Ovary (tissue), 9 donors: ENCODE results near the gene ATL3. TPM values are rescaled to one million over a fixed set of nuclear protein-coding genes. Genes with fewer than 3 reads are reported as not detected.
"Not testable (repeated sequence)": the region's sequence is repeated elsewhere in the genome, so short reads cannot be mapped to it uniquely, and the experiment has no call there.

Experiments
- DNase-seq, 5 donors: peaks; one replicate each; pipeline ENCODE4 v3.0.0-alpha.2; 2019 to 2020
- H3K27ac ChIP-seq, 2 donors: fragments of 200-600 bp; one replicate each; pipeline versions ENCODE4 v1.5.1 to v1.8.0; 2019 to 2022
- H3K27me3 ChIP-seq: fragments of 200-600 bp; one replicate; pipeline ENCODE4 v1.8.0; 2022
- H3K36me3 ChIP-seq: fragments of 200-600 bp; sonication (generic); one replicate; pipeline ENCODE4 v1.5.1; 2019
- H3K4me1 ChIP-seq: one replicate; pipeline ENCODE4 v1.8.1; 2013; ENCODE audit warnings: mild to moderate bottlenecking, moderate library complexity; ENCODE audit not compliant: insufficient read depth
- H3K4me3 ChIP-seq: fragments of 200-600 bp; sonication (generic); one replicate; pipeline ENCODE4 v1.5.1; 2017
- H3K9me3 ChIP-seq, 2 donors: fragments of 200-600 bp in 1 of 2; sonication (generic) in 1 of 2; one replicate each; pipeline versions ENCODE4 v1.5.1 to v1.8.1; 2013 to 2019; ENCODE audit warnings: mild to moderate bottlenecking in 1 of 2, moderate library complexity in 1 of 2
- EP300 ChIP-seq: sonication (generic); formaldehyde crosslinking; IDR thresholded peaks from one replicate; pipeline ENCODE4 v1.6.1; 2017; ENCODE audit warnings: antibody characterized with exemption
- POLR2A ChIP-seq: fragments of 450-650 bp; IDR thresholded peaks from one replicate; pipeline ENCODE4 v1.6.1; 2017; ENCODE audit warnings: antibody characterized with exemption, mild to moderate bottlenecking, moderate library complexity
- WGBS, 3 donors: extraction: QIAGEN DNeasy Blood & Tissue Kit in 1 of 3; methylation state at CpG; one replicate each; pipeline versions ENCODE4 v1.1.5 to v1.1.7; 2013 to 2017; 5-methylcytosine and 5-hydroxymethylcytosine counted together
- intact Hi-C, 4 donors: fragments of 100-400 bp; cut with DNase I; formaldehyde crosslinking; loops; one replicate each; pipeline versions ENCODE4 v1.11.0 to v1.15.1; 2022 to 2023
- polyA plus RNA-seq, 2 donors: library from polyadenylated mRNA; stranded (reverse); fragments of 200-250 nt in 1 of 2; fragments of 350-450 nt in 1 of 2; fragmentation: Illumina TruSeq in 1 of 2; extraction: RNeasy Lipid Tissue Mini Kit (QIAGEN cat#74804) in 1 of 2; gene quantifications; one replicate each; pipeline ENCODE4 v1.2.3, GENCODE V29; 2013 to 2014
- total RNA-seq, 7 donors: library from RNA; depleted of rRNA in 2 of 7; stranded (reverse); fragments of >200 nt in 2 of 7; fragmentation: NEBNext Ultra II Directional in 3 of 7; extraction: Animal tissue kit (Norgen Biotek cat#: 25700) in 3 of 7; gene quantifications; one replicate each; pipeline versions ENCODE4 v1.1.0 to v1.2.4, GENCODE V29; 2016 to 2023
- TF ChIP-seq, protein P1 (sequence below), 3 donors: fragments of 450-650 bp in 2 of 3; fragments of 200-600 bp in 1 of 3; IDR thresholded peaks; one replicate each; pipeline versions ENCODE4 v1.5.1 to v1.8.0; 2016 to 2022; ENCODE audit warnings: antibody characterized with exemption in 3 of 3, mild to moderate bottlenecking in 1 of 3
- donor health status: DM: no; HTN: no; CAD: no; lungs with moderate emphysema.
- donor health status: DM: no; HTN: no; CAD: no.
- donor health status: Bipolar disorder and iron deficiency.
- donor health status: DM: yes; HTN: yes; CAD: no.
- donor health status: DM: no; HTN: no; CAD: no.
- donor health status: DM: yes; HTN: yes; CAD: no.

Gene ATL3
- total and polyA plus RNA-seq, 9 donors, result 16.5 to 81.8 (median 51.9) TPM

DNA sequence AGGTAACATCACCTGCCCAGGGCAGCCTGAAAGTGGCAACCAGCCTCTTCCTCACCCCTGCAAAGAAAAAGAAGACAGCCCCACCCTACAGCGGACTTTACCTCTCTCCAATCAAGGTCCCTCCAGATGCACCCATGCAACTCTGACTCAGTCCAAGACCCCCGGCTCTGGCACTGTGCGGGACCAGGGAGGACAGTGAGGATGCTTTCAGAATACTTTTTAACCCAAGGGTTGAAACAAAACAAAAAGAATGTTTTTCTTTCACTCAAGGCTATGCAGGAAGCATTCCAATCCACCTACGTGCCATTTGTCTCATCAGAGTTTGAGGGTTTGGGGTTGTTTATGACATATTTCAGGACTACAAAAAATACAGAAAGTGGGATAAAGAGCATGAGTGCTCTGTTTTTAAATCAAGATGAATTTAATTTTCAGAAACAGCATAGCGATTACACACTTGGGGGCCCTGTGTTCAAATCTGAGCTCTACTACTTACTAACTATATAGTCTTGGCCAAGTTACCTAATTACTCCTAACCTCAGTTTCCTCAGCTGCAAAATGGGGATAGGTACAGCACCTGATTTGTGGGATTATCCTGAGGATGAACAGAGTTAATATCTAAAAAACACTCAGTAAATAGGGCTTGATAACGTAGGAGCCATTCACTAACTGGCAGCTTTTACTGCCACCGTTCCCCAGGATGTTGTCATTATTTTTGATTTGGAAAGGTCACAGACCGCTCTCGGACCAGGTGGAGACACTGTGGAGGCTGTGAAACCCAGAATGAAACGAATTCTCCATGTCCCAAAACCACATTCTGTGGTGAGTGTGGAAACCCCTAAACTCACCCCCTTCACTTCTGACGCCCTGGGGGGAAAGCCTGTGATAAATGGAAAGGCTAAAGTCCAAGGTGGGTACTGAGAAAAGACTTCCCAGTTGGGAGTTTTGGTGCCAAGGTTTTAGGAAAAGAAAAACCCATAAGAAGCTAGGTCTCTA, 62.5 kb downstream of the ATL3 start:
- H3K27ac ChIP-seq, result peak overlapping the region; percentile 83 to 88
- peaks cover 18% of the 10 kb centered on the region for H3K4me1 ChIP-seq

DNA sequence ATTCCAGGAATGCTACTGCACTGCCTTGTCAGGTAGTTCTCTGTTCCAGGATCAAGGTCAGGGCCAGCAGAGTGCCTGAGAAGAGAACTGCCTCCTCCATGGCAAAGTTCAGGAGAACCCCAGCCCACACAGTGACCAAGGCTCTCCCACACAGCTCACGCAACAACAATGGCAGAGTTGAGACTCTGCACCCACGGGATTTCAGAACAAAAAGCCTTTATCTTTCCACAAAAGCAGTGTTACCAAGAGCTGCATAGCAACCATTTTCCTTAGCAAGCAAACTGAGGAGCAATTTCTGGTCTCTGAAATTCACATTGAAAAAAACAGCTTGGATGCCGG, 68.0 kb downstream of the ATL3 start:
- no peaks in the 10 kb centered on the region for H3K36me3 ChIP-seq
- no peaks in the 10 kb centered on the region for H3K27me3 ChIP-seq
- peaks cover 4% of the 10 kb centered on the region for H3K4me1 ChIP-seq
- intact Hi-C loops, result no loop called here
- DNase-seq, result no peak
- no peak overlapping the region for H3K4me3 ChIP-seq
- 8 to 27% (median 12%) methylated on average over 3 of the region's 3 CpGs for WGBS, 3 donors
- TF ChIP-seq EP300 (no peak), POLR2A (no peak)
- TF ChIP-seq, protein P1, sequence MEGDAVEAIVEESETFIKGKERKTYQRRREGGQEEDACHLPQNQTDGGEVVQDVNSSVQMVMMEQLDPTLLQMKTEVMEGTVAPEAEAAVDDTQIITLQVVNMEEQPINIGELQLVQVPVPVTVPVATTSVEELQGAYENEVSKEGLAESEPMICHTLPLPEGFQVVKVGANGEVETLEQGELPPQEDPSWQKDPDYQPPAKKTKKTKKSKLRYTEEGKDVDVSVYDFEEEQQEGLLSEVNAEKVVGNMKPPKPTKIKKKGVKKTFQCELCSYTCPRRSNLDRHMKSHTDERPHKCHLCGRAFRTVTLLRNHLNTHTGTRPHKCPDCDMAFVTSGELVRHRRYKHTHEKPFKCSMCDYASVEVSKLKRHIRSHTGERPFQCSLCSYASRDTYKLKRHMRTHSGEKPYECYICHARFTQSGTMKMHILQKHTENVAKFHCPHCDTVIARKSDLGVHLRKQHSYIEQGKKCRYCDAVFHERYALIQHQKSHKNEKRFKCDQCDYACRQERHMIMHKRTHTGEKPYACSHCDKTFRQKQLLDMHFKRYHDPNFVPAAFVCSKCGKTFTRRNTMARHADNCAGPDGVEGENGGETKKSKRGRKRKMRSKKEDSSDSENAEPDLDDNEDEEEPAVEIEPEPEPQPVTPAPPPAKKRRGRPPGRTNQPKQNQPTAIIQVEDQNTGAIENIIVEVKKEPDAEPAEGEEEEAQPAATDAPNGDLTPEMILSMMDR (IDR thresholded peaks at IDR 0.05), result no peak
- no peaks in the 10 kb centered on the region for H3K9me3 ChIP-seq
- H3K27ac ChIP-seq, result peak overlapping the region in 1 of 2 donors; percentile 56

More for the DNA sequence above, 62.5 kb downstream of the ATL3 start:
- TF ChIP-seq, protein P1 (IDR thresholded peaks at IDR 0.05), result no peak
- no peak for TF ChIP-seq EP300
- TF ChIP-seq POLR2A, result no peak
- 20 to 44% (median 30%) methylated on average over 11 of the region's 11 CpGs for WGBS, 3 donors
- no peaks in the 10 kb centered on the region for H3K9me3 ChIP-seq
- H3K27me3 ChIP-seq, result no peaks in the 10 kb centered on the region
- no peaks in the 10 kb centered on the region for H3K36me3 ChIP-seq
- intact Hi-C loops, result no loop called here
- DNase-seq, result no peak
- no peak overlapping the region for H3K4me3 ChIP-seq

DNA sequence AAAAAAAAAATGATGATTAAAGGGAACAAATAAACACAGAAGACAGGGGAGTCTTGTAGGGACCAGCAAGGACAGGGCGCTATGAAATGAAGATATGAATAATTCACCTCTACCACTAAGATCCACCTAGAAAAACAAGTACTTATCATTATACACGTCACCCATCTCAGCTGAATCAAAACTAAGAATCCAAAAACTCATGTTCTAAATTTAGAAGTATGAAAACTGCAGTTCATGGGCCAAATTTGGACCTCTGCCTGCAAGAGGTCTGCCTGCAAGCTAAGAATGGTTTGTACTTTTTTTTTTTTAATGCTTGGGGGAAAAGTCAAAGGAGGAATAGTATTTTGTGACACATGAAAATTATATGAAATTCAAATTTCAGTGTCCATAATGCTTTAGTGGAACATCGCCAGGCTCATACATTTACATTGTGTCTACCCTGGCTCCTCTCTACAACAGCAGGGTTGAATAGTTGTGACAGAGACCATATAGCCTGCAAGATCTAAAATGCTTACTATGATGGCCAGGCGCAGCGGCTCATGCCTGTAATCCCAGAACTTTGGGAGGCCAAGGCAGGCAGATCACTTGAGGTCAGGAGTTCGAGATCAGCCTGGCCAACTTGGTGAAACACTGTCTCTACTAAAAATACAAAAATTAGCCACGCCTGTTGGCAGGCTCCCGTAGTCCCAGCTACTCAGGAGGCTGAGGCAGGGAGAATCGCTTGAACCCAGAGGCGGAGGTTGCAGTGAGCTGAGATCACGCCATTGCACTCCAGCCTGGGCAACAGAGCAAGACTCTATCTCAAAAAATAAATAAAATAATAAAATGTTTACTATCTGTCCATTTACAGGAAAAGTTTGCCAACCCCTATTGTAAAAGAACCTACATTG, 68.6 kb downstream of the ATL3 start:
- H3K4me1 ChIP-seq, H3K9me3 ChIP-seq, H3K27me3 ChIP-seq, H3K4me3 ChIP-seq, H3K36me3 ChIP-seq, intact Hi-C loops: not testable (repeated sequence)
- H3K27ac ChIP-seq, result peak overlapping the region in 1 of 2 donors; percentile 56
- peak in 4 of 5 donors; percentile 64 to 82 (median 72) for DNase-seq
- 39 to 58% (median 51%) methylated on average over 11 of the region's 11 CpGs for WGBS, 3 donors

DNA sequence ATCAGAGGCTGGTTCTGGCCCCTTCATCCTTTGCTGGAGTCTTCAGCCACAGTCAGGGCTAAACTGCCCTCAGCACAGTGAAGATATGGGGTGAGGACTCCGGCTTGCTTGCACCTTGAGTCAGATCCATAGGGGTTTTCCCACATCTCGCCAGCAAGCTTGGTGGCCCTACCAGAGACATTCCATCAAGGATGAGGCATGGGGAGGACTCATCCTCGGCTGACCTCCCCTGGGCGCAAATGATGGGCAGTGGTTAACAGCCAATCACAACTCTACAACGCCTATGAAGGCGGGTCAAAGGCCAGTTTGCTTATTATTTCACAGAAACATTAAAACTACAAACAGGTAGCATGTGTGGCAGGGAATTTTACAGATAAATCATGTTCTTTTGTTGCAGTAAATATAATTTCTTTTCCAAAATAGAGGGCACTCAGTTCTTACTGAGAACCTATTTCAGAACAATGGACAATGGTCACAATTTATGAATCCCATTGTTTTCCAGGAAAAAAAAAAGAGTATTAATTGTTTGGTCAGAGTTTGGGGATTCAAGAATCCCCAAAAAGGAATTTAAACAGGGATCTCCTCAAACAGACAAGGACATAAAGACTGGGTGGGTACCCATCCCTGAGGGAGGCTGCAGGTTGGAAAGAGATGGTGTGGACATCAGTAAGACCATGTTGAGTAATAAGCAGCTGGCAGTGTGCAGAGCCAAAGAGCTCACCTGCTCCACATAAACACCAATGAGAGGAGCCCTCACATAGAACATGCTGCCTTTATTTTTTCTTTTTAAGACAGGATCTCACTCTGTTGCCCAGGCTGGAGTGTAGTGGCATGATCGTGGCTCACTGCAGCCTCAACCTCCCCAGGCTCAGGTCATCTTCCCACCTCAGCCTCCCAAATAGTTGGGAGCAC, 71.7 kb downstream of the ATL3 start:
- H3K4me1 ChIP-seq, result peaks cover 3% of the 10 kb centered on the region
- intact Hi-C loops, result no loop called here
- no peak overlapping the region for H3K4me3 ChIP-seq
- WGBS, 3 donors, result 80 to 89% (median 84%) methylated on average over 7 of the region's 7 CpGs
- H3K9me3 ChIP-seq, result no peaks in the 10 kb centered on the region
- no peaks in the 10 kb centered on the region for H3K27me3 ChIP-seq
- H3K27ac ChIP-seq, result no peak overlapping the region
- DNase-seq, result no peak
- no peaks in the 10 kb centered on the region for H3K36me3 ChIP-seq
- TF ChIP-seq POLR2A, result no peak
- no peak for TF ChIP-seq EP300
- TF ChIP-seq, protein P1 (IDR thresholded peaks at IDR 0.05), result no peak
